AG09309 (cell line): ENCODE measurements around the gene CFI.

Source experiments
- DNase-seq: peaks from one replicate; pipeline ENCODE4 v3.0.0-alpha.2; 2010; ENCODE audit warnings: low read depth
- H3K4me3 ChIP-seq: 2 replicates; pipeline ENCODE4 v1.5.1; 2011; ENCODE audit warnings: mild to moderate bottlenecking, low read depth, low read length, moderate library complexity; ENCODE audit not compliant: control insufficient read depth
- CTCF ChIP-seq: IDR thresholded peaks from 2 replicates; pipeline ENCODE4 v1.5.1; 2011; ENCODE audit warnings: mild to moderate bottlenecking, low read depth, low read length, inconsistent platforms; ENCODE audit not compliant: insufficient read depth, control insufficient read depth; ENCODE audit errors: missing control alignments

CFI gene

GRCh38 chr4:109738104-109738872, 63.5 kb downstream of the CFI start:
- H3K4me3 ChIP-seq: no peak overlapping the region
- no peak for DNase-seq
- no peak for TF ChIP-seq CTCF

- no peak overlapping the region for H3K4me3 ChIP-seq
- DNase-seq: no peak
- TF ChIP-seq CTCF: no peak
These were observed 66.0 kb downstream of the CFI start for GRCh38 chr4:109735566-109736365.

GRCh38 chr4:109733728-109734127, 68.1 kb downstream of the CFI start:
- H3K4me3 ChIP-seq: no peak overlapping the region
- no peak for DNase-seq
- TF ChIP-seq CTCF: no peak

GRCh38 chr4:109730619-109731545, 70.9 kb downstream of the CFI start:
- TF ChIP-seq CTCF: no peak
- peak overlapping the region; percentile 74 for H3K4me3 ChIP-seq
- peak; percentile 7 for DNase-seq

GRCh38 chr4:109729718-109730618, 71.8 kb downstream of the CFI start, which contains the start of gene PLA2G12A:
Gene PLA2G12A (minus strand): TSS chr4:109730070. CDS start chr4:109729809, 261 bp downstream.
- TF ChIP-seq CTCF: no peak
- peak within 1 kb of the TSS; percentile 74 for H3K4me3 ChIP-seq
- DNase-seq: no peak
